ENCODE data around the gene ADAMTS16. TPM values are rescaled to one million over a fixed set of nuclear protein-coding genes. Genes with fewer than 3 reads are reported as not detected.

Gene ADAMTS16
- total RNA-seq, 4 donors from 2014 or later, result 1.5 to 2.8 (median 2.0) TPM

- Histone ChIP-seq H3K4me3 (no peak overlapping the region), H3K9me3 (peaks cover 0 to 21% (median 4%) of the 10 kb centered on the region in 4 donors), H3K36me3 (no peaks in the 10 kb centered on the region), H3K27ac (no peak overlapping the region), H3K27me3 (no peaks in the 10 kb centered on the region), H3K4me1 (no peaks in the 10 kb centered on the region)
- TF ChIP-seq EP300 (IDR thresholded peaks at IDR 0.05), result no peak
- TF ChIP-seq POLR2A (IDR thresholded peaks at IDR 0.05), result no peak
- no peak for TF ChIP-seq CTCF (IDR thresholded peaks at IDR 0.05)
- DNase-seq (ENCODE audit: low spot score in 2 of 2), result no peak
- WGBS, 2 donors, result 87 to 92% methylated on average over 6 of the region's 6 CpGs
These were observed 110.6 kb downstream of the ADAMTS16 start for GRCh38 chr5:5250758-5251157.

- no peak overlapping the region for H3K27ac ChIP-seq
- no peak for DNase-seq (ENCODE audit: low spot score in 2 of 2)
- peaks cover 0 to 22% (median 4%) of the 10 kb centered on the region in 4 donors for H3K9me3 ChIP-seq
- no peaks in the 10 kb centered on the region for H3K36me3 ChIP-seq
- H3K4me3 ChIP-seq, result no peak overlapping the region
- no peaks in the 10 kb centered on the region for H3K27me3 ChIP-seq
- no peaks in the 10 kb centered on the region for H3K4me1 ChIP-seq
- WGBS, 2 donors, result 68 to 83% methylated on average over 8 of the region's 8 CpGs
- no peak for TF ChIP-seq CTCF (IDR thresholded peaks at IDR 0.05)
- no peak for TF ChIP-seq POLR2A (IDR thresholded peaks at IDR 0.05)
- TF ChIP-seq EP300 (IDR thresholded peaks at IDR 0.05), result no peak
These were observed 112.0 kb downstream of the ADAMTS16 start for GRCh38 chr5:5252106-5252505.

GRCh38 chr5:5257353-5257752 is 117.2 kb downstream of the ADAMTS16 start:
- Histone ChIP-seq H3K27me3 (no peaks in the 10 kb centered on the region), H3K36me3 (no peaks in the 10 kb centered on the region), H3K9me3 (peaks cover 0 to 22% (median 4%) of the 10 kb centered on the region in 4 donors), H3K4me1 (no peaks in the 10 kb centered on the region), H3K4me3 (no peak overlapping the region), H3K27ac (no peak overlapping the region)
- TF ChIP-seq EP300 (IDR thresholded peaks at IDR 0.05) (no peak), POLR2A (IDR thresholded peaks at IDR 0.05) (no peak), CTCF (IDR thresholded peaks at IDR 0.05) (no peak)
- no peak for DNase-seq (ENCODE audit: low spot score in 2 of 2)
- WGBS, 2 donors, result 84 to 92% methylated on average over 5 of the region's 5 CpGs

GRCh38 chr5:5258564-5258963 is 118.4 kb downstream of the ADAMTS16 start:
- no peak overlapping the region for H3K27ac ChIP-seq
- no peak overlapping the region for H3K4me3 ChIP-seq
- no peaks in the 10 kb centered on the region for H3K27me3 ChIP-seq
- no peaks in the 10 kb centered on the region for H3K4me1 ChIP-seq
- no peaks in the 10 kb centered on the region for H3K36me3 ChIP-seq
- peaks cover 0 to 20% (median 4%) of the 10 kb centered on the region in 4 donors for H3K9me3 ChIP-seq
- no peak for TF ChIP-seq POLR2A (IDR thresholded peaks at IDR 0.05)
- no peak for TF ChIP-seq EP300 (IDR thresholded peaks at IDR 0.05)
- no peak for TF ChIP-seq CTCF (IDR thresholded peaks at IDR 0.05)
- DNase-seq (ENCODE audit: low spot score in 2 of 2), result no peak
- 95 to 100% methylated on average over 1 of the region's 1 CpG for WGBS, 2 donors

GRCh38 chr5:5264727-5265126 is 124.6 kb downstream of the ADAMTS16 start:
- WGBS, 2 donors, result 86 to 88% methylated on average over 3 of the region's 3 CpGs
- DNase-seq (ENCODE audit: low spot score in 2 of 2), result no peak
- H3K27ac ChIP-seq, result no peak overlapping the region
- no peaks in the 10 kb centered on the region for H3K9me3 ChIP-seq
- no peaks in the 10 kb centered on the region for H3K36me3 ChIP-seq
- H3K27me3 ChIP-seq, result no peaks in the 10 kb centered on the region
- H3K4me3 ChIP-seq, result no peak overlapping the region
- peaks cover 0 to 5% (median 0%) of the 10 kb centered on the region in 4 donors for H3K4me1 ChIP-seq
- TF ChIP-seq EP300 (IDR thresholded peaks at IDR 0.05) (no peak), POLR2A (IDR thresholded peaks at IDR 0.05) (no peak), CTCF (IDR thresholded peaks at IDR 0.05) (no peak)
